A549 (cell line): Measurements from ENCODE around the gene TGFB1. TPM values are rescaled to one million over a fixed set of nuclear protein-coding genes. Genes with fewer than 3 reads are reported as not detected.

Experiments
- ATAC-seq, 2 experiments: fragments of 200-7000 bp in 1 of 2; fragments of >200 bp in 1 of 2; cut with Nextera tagmentation in 1 of 2; cut with Tn5 transposase in 1 of 2; 3 replicates each; pipeline versions ENCODE4 v1.8.0 to v1.9.1; 2018 to 2020; ENCODE audit warnings: mild to moderate bottlenecking in 1 of 2, moderate library complexity in 1 of 2
- CTCF ChIA-PET: fragments of 300-600 bp; sonication (Branson Sonifier 250); formaldehyde crosslinking; extraction: SDS; loops from one replicate; lab custom pipeline; 2021; ENCODE audit warnings: antibody characterized with exemption, inconsistent platforms; lab: Yijun Ruan, JAX
- POLR2A ChIA-PET: fragments of 350-600 bp; formaldehyde crosslinking; extraction: SDS; loops from one replicate; lab custom pipeline; 2021; ENCODE audit warnings: antibody characterized with exemption, inconsistent platforms; lab: Yijun Ruan, JAX
- DNase-seq, 2 experiments: peaks; one replicate each; pipeline versions ENCODE4 v3.0.0 to v3.0.0-alpha.2; 2011 to 2016; ENCODE audit warnings: low read depth in 1 of 2, low spot score in 1 of 2
- FAIRE-seq: peaks from 2 replicates; lab custom pipeline; 2011; peaks lifted over from hg19 to GRCh38; lab: Jason Lieb, UNC
- H3K27ac ChIP-seq, 2 experiments: fragments of >200 bp; sonication (Bioruptor Twin); formaldehyde crosslinking; 3 replicates each; pipeline ENCODE4 v1.5.1; 2016 to 2017
- H3K4me1 ChIP-seq: fragments of >200 bp; sonication (Bioruptor Twin); formaldehyde crosslinking; 3 replicates; pipeline ENCODE4 v1.6.1; 2016
- H3K4me2 ChIP-seq: fragments of >200 bp; sonication (Bioruptor Twin); formaldehyde crosslinking; 3 replicates; pipeline ENCODE4 v1.6.1; 2016
- H3K4me3 ChIP-seq: fragments of >200 bp; sonication (Bioruptor Twin); formaldehyde crosslinking; 3 replicates; pipeline ENCODE4 v1.5.1; 2016
- H3K9me3 ChIP-seq: fragments of >200 bp; sonication (Bioruptor Twin); formaldehyde crosslinking; 3 replicates; pipeline ENCODE4 v1.6.1; 2016
- CEBPB ChIP-seq, 2 experiments: fragments of >200 bp in 1 of 2; sonication (Bioruptor Twin) in 1 of 2; formaldehyde crosslinking in 1 of 2; IDR thresholded peaks; 2 replicates each; pipeline ENCODE4 v1.6.1; 2012 to 2016
- CHD2 ChIP-seq: fragments of 150-350 bp; IDR thresholded peaks from 2 replicates; pipeline ENCODE4 v1.6.1; 2014; ENCODE audit warnings: low read length; ENCODE audit not compliant: partially characterized antibody
- FOSL2 ChIP-seq, 2 experiments: fragments of 450-650 bp in 1 of 2; fragments of >200 bp in 1 of 2; sonication (Bioruptor Twin) in 1 of 2; formaldehyde crosslinking; IDR thresholded peaks; 2 replicates each; pipeline versions ENCODE4 v1.5.0 to v1.6.1; 2016 to 2020; ENCODE audit warnings: mild to moderate bottlenecking in 1 of 2, moderate library complexity in 1 of 2
- FOXS1 ChIP-seq: fragments of 250-450 bp; sonication (Bioruptor Pico); IDR thresholded peaks from 2 replicates; pipeline ENCODE4 v1.5.0; 2020; ENCODE audit warnings: mild to moderate bottlenecking, moderate library complexity
- HOXA7 ChIP-seq: fragments of 250-450 bp; sonication (Bioruptor Pico); IDR thresholded peaks from 2 replicates; pipeline ENCODE4 v1.5.0; 2020; ENCODE audit warnings: mild to moderate bottlenecking, moderate library complexity
- HOXB5 ChIP-seq: fragments of 250-450 bp; sonication (Bioruptor Pico); IDR thresholded peaks from 2 replicates; pipeline ENCODE4 v1.5.0; 2020; ENCODE audit warnings: mild to moderate bottlenecking, moderate library complexity
- MAZ ChIP-seq: fragments of 150-350 bp; IDR thresholded peaks from 2 replicates; pipeline ENCODE4 v1.6.1; 2014; ENCODE audit warnings: antibody characterized with exemption, low read depth, low read length, borderline replicate concordance
- POLR2A ChIP-seq: IDR thresholded peaks from 2 replicates; pipeline ENCODE4 v1.6.1; 2012; ENCODE audit warnings: mild to moderate bottlenecking, low read length
- POLR2AphosphoS2 ChIP-seq: conservative IDR thresholded peaks from 2 replicates; pipeline ENCODE4 v1.6.1; 2012; ENCODE audit warnings: low read length, improper control_type of control experiment, inconsistent platforms
- RFX5 ChIP-seq: fragments of 450-650 bp; IDR thresholded peaks from 2 replicates; pipeline ENCODE4 v1.7.1; 2014; ENCODE audit warnings: antibody characterized with exemption, mild to moderate bottlenecking, moderate library complexity
- TFCP2L1 ChIP-seq: fragments of 250-450 bp; sonication (Bioruptor Pico); IDR thresholded peaks from 2 replicates; pipeline ENCODE4 v1.5.0; 2021; ENCODE audit warnings: mild to moderate bottlenecking
- TP53 ChIP-seq: fragments of 250-450 bp; sonication (Bioruptor Pico); IDR thresholded peaks from 2 replicates; pipeline ENCODE4 v1.5.0; 2021; ENCODE audit warnings: mild to moderate bottlenecking, moderate library complexity
- ZFP36 ChIP-seq: fragments of 450-650 bp; IDR thresholded peaks from 2 replicates; pipeline ENCODE4 v1.6.1; 2014; ENCODE audit warnings: borderline replicate concordance; ENCODE audit not compliant: partially characterized antibody
- ZSCAN20 ChIP-seq: fragments of 250-450 bp; sonication (Bioruptor Pico); IDR thresholded peaks from 2 replicates; pipeline ENCODE4 v1.8.0; 2022; ENCODE audit warnings: mild to moderate bottlenecking, moderate library complexity
- WGBS: methylation state at CpG from one replicate; pipeline ENCODE4 v1.1.6; 2017; ENCODE audit errors: missing lambda C conversion rate; 5-methylcytosine and 5-hydroxymethylcytosine counted together
- polyA plus RNA-seq, 4 experiments: library from polyadenylated mRNA; depleted of rRNA in 3 of 4; stranded (reverse); fragments of >200 nt; fragmentation: RNase III in 1 of 4; extraction: RNeasy Plus Mini Kit Qiagen cat#74134 plus additional on column Dnase treatment in 1 of 4; gene quantifications; 2 replicates in 3 of 4; 3 replicates in 1 of 4; pipeline ENCODE4 v1.2.3, GENCODE V29; 2011 to 2017
- TF ChIP-seq, protein P1 (sequence below): IDR thresholded peaks from 2 replicates; pipeline ENCODE4 v1.6.1; 2012; ENCODE audit warnings: low read depth, borderline replicate concordance
- TF ChIP-seq, protein P2 (sequence below): fragments of 250-450 bp; sonication (Bioruptor Pico); IDR thresholded peaks from 2 replicates; pipeline ENCODE4 v1.5.0; 2021; ENCODE audit warnings: mild to moderate bottlenecking, moderate library complexity, borderline replicate concordance
- TF ChIP-seq, protein P3 (sequence below): fragments of >200 bp; sonication (Bioruptor Twin); formaldehyde crosslinking; IDR thresholded peaks from 2 replicates; pipeline ENCODE4 v1.6.1; 2016
- TF ChIP-seq, protein P4 (sequence below): IDR thresholded peaks from 2 replicates; pipeline ENCODE4 v1.6.1; 2012
- TF ChIP-seq, protein P5 (sequence below): IDR thresholded peaks from 2 replicates; pipeline ENCODE4 v1.6.1; 2012
- TF ChIP-seq, protein P6 (sequence below): fragments of 250-450 bp; sonication (Bioruptor Pico); IDR thresholded peaks from 2 replicates; pipeline ENCODE4 v1.5.0; 2020; ENCODE audit warnings: low read depth, mild to moderate bottlenecking, moderate library complexity
- TF ChIP-seq, protein P7 (sequence below): fragments of >200 bp; sonication (Bioruptor Twin); formaldehyde crosslinking; IDR thresholded peaks from 3 replicates; pipeline ENCODE4 v1.6.1; 2016

Gene TGFB1
- polyA plus RNA-seq, 2 of the 4 experiments (the other 2 are of a cell fraction): 6.0 to 83.2 TPM

DNA sequence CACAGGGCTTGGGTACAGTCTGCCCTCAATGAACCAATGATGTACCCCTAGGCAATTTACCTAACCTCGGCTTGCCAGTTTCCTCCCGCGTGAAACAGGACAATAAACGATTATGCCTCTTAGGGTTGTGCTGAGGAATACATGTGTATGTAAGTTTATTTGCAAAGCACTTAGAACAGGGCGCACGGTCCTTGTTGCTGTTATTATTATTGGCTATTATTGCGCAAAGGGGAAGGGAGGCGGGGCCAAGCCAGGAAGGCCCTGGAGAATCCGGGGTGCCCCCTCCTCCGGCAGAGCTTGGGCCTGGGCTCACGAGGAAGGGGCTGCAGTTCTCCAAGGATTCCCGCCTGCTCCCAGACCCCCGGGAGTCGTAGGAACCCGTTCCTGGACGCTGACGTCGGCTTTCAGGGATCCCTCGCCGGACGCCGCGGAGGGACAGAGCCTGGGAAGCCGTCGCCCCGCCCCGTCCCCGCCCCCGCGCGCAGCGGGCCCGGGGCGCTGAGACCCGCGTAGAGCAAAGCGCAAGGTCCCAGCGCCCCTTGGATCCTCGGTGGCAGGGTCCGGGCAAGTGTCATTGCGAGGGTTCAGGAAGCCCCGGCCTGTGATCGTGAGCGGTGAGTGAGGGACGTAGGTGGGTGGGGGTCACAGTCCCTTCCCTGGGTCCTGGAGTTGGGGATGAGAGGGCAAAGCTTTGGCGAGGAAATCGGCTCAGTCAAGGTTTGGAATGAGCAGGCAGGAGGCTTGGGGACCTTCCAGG is 22.7 kb upstream of the TGFB1 start, which contains the start of gene TMEM91:
TMEM91 (plus strand) TSS at position 293 of the 757 bp plus-strand sequence. CDS start 1,777 bp downstream, outside the sequence.
- Histone ChIP-seq H3K9me3 (no peaks in the 10 kb centered on the region), H3K27ac (peak within 1 kb of the TSS; percentile 45 to 74; a peak in 5 of 6 replicates), H3K4me2 (peak within 1 kb of the TSS; percentile 79), H3K4me3 (peak within 1 kb of the TSS; percentile 44), H3K4me1 (peaks cover 18% of the 10 kb centered on the region)
- TF ChIP-seq POLR2AphosphoS2 (0 out of 2 replicates have a peak, but pooled peaks have one; percentile 68), CEBPB (IDR thresholded peaks at IDR 0.05) (peak; percentile 92 to 97), ZFP36 (no peak), POLR2A (peak; percentile 26; the same call in 1 of the 2 replicates)
- POLR2A ChIA-PET: interaction anchor here (0.5 to 2.0 kb wide), 3 partner anchors 12 to 190 kb away, joined by 3 to 7 read pairs (median 3); partner anchors contain the start of gene B9D2
- CTCF ChIA-PET: interaction anchor here (0.6 to 7.6 kb wide), 12 partner anchors 8 to 708 kb away, joined by 3 to 37 read pairs (median 3); partner anchors contain the start of gene B9D2
- FAIRE-seq (no peak), ATAC-seq (peak; percentile 54 to 60), DNase-seq (no peak)
- WGBS: 40% methylated on average over 47 of the region's 47 CpGs

DNA sequence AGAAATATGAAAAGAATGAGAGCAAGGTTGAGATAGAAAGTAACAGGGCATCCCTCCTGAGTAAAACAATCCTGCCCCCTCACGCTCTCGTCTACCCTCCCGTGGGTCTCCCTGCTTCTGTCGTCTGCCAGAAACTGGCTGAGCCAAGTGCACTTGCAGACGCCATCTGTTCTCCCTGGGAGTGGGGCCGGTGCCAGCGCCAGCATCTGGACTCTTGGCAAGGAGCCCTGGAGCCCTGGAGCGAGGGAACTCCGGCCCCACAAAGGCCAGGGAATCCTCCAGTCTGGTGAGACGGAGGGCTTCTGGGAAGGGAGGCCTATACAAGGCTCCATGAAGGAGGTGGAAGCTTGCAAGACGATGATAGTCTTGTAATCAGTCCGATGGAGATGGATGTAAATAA is 20.3 kb upstream of the TGFB1 start:
- DNase-seq (no peak), FAIRE-seq (no peak), ATAC-seq (peak in 1 of 2 experiments; percentile 10; a peak in 1 of 6 replicates)
- TF ChIP-seq FOSL2 (IDR thresholded peaks at IDR 0.05) (no peak), FOSL2 (CRISPR knock-in tag; IDR thresholded peaks at IDR 0.05) (no peak), CHD2 (no peak), ZSCAN20 (CRISPR knock-in tag) (no peak), HOXA7 (CRISPR knock-in tag) (no peak), RFX5 (no peak), MAZ (no peak)
- TF ChIP-seq, protein P1, sequence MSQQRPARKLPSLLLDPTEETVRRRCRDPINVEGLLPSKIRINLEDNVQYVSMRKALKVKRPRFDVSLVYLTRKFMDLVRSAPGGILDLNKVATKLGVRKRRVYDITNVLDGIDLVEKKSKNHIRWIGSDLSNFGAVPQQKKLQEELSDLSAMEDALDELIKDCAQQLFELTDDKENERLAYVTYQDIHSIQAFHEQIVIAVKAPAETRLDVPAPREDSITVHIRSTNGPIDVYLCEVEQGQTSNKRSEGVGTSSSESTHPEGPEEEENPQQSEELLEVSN: no peak
- TF ChIP-seq, protein P2, sequence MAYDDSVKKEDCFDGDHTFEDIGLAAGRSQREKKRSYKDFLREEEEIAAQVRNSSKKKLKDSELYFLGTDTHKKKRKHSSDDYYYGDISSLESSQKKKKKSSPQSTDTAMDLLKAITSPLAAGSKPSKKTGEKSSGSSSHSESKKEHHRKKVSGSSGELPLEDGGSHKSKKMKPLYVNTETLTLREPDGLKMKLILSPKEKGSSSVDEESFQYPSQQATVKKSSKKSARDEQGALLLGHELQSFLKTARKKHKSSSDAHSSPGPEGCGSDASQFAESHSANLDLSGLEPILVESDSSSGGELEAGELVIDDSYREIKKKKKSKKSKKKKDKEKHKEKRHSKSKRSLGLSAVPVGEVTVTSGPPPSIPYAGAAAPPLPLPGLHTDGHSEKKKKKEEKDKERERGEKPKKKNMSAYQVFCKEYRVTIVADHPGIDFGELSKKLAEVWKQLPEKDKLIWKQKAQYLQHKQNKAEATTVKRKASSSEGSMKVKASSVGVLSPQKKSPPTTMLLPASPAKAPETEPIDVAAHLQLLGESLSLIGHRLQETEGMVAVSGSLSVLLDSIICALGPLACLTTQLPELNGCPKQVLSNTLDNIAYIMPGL (CRISPR knock-in tag): no peak
- TF ChIP-seq, protein P3, sequence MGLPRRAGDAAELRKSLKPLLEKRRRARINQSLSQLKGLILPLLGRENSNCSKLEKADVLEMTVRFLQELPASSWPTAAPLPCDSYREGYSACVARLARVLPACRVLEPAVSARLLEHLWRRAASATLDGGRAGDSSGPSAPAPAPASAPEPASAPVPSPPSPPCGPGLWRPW: no peak
- H3K4me2 ChIP-seq: no peak overlapping the region
- no peak overlapping the region for H3K4me3 ChIP-seq
- H3K9me3 ChIP-seq: no peaks in the 10 kb centered on the region
- peak overlapping the region in 1 of 2 experiments; percentile 30; a peak in 2 of 6 replicates for H3K27ac ChIP-seq
- ChIA-PET POLR2A (no interaction called here), CTCF (interaction anchor here (2.5 to 13.8 kb wide), 2 partner anchors 10 to 19 kb away, joined by 8 to 197 read pairs; partner anchors contain the start of genes B9D2 and TGFB1)
- peaks cover 20% of the 10 kb centered on the region for H3K4me1 ChIP-seq
- 58% methylated on average over 12 of the region's 12 CpGs for WGBS

DNA sequence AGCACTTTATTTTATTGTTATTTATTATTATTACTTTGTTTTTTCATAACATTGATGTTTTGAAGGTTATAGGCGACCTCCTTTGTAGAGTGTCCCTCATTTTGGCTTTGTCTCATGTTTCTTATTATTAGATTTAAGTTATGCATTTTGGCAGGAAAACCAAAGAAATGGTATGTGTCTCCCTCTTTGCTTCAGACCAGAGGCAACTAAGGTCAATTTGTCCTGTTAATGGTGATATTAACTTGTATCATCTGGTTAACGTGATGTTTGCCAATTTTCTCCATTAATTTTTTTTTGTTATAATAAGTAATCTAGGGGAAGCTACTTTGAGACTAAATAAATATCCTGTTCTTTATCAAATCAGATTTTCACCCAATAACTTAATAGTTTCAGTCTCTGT is 18.8 kb upstream of the TGFB1 start:
- POLR2A ChIA-PET: interaction anchor here (1.4 to 2.0 kb wide), 2 partner anchors 9 to 66 kb away, joined by 4 to 10 read pairs; partner anchors contain the start of gene B9D2
- H3K4me1 ChIP-seq: peaks cover 35% of the 10 kb centered on the region
- no peak for ATAC-seq
- no peaks in the 10 kb centered on the region for H3K9me3 ChIP-seq
- CTCF ChIA-PET: interaction anchor here (0.7 to 13.8 kb wide), 4 partner anchors 8 to 51 kb away, joined by 4 to 197 read pairs (median 6); partner anchors contain the start of genes B9D2 and TGFB1
- 73% methylated on average over 2 of the region's 2 CpGs for WGBS
- DNase-seq: no peak
- FAIRE-seq: peak; percentile 72
- no peak for TF ChIP-seq FOXS1 (CRISPR knock-in tag)
- TF ChIP-seq HOXB5 (CRISPR knock-in tag): no peak
- TF ChIP-seq, protein P3: no peak
- TF ChIP-seq, protein P1: no peak
- TF ChIP-seq, protein P4, sequence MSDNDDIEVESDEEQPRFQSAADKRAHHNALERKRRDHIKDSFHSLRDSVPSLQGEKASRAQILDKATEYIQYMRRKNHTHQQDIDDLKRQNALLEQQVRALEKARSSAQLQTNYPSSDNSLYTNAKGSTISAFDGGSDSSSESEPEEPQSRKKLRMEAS: no peak
- TF ChIP-seq, protein P5, sequence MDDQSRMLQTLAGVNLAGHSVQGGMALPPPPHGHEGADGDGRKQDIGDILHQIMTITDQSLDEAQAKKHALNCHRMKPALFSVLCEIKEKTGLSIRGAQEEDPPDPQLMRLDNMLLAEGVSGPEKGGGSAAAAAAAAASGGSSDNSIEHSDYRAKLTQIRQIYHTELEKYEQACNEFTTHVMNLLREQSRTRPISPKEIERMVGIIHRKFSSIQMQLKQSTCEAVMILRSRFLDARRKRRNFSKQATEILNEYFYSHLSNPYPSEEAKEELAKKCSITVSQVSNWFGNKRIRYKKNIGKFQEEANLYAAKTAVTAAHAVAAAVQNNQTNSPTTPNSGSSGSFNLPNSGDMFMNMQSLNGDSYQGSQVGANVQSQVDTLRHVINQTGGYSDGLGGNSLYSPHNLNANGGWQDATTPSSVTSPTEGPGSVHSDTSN: no peak
- no peak for TF ChIP-seq TFCP2L1 (CRISPR knock-in tag)
- TF ChIP-seq TP53 (CRISPR knock-in tag): no peak
- TF ChIP-seq POLR2A: no peak
- TF ChIP-seq, protein P6, sequence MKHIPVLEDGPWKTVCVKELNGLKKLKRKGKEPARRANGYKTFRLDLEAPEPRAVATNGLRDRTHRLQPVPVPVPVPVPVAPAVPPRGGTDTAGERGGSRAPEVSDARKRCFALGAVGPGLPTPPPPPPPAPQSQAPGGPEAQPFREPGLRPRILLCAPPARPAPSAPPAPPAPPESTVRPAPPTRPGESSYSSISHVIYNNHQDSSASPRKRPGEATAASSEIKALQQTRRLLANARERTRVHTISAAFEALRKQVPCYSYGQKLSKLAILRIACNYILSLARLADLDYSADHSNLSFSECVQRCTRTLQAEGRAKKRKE (CRISPR knock-in tag): no peak
- TF ChIP-seq, protein P7, sequence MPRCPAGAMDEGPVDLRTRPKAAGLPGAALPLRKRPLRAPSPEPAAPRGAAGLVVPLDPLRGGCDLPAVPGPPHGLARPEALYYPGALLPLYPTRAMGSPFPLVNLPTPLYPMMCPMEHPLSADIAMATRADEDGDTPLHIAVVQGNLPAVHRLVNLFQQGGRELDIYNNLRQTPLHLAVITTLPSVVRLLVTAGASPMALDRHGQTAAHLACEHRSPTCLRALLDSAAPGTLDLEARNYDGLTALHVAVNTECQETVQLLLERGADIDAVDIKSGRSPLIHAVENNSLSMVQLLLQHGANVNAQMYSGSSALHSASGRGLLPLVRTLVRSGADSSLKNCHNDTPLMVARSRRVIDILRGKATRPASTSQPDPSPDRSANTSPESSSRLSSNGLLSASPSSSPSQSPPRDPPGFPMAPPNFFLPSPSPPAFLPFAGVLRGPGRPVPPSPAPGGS: no peak
- TF ChIP-seq CHD2: no peak
- H3K4me2 ChIP-seq: no peak overlapping the region
- no peak overlapping the region for H3K4me3 ChIP-seq
- H3K27ac ChIP-seq: no peak overlapping the region
